ENCODE data around the gene MYO3A. TPM values are rescaled to one million over a fixed set of nuclear protein-coding genes. Genes with fewer than 3 reads are reported as not detected.

The MYO3A gene
- total RNA-seq, 4 donors from 2014 or later = 0.21 to 0.39 (median 0.22) TPM; not detected in 1

GRCh38 chr10:25974897-25975459 is 40.9 kb downstream of the MYO3A start:
- Histone ChIP-seq H3K27me3 (no peaks in the 10 kb centered on the region), H3K4me3 (no peak overlapping the region), H3K9me3 (no peaks in the 10 kb centered on the region), H3K36me3 (no peaks in the 10 kb centered on the region), H3K4me1 (no peaks in the 10 kb centered on the region), H3K27ac (no peak overlapping the region)
- 89 to 95% methylated on average over 3 of the region's 3 CpGs for WGBS, 2 donors
- no peak for TF ChIP-seq CTCF (IDR thresholded peaks at IDR 0.05)
- DNase-seq (ENCODE audit: low spot score in 2 of 2) = no peak

GRCh38 chr10:25978771-25979170 is 44.7 kb downstream of the MYO3A start:
- Histone ChIP-seq H3K36me3 (no peaks in the 10 kb centered on the region), H3K27me3 (no peaks in the 10 kb centered on the region), H3K9me3 (peaks cover 0 to 10% (median 0%) of the 10 kb centered on the region in 4 donors), H3K4me1 (no peaks in the 10 kb centered on the region), H3K4me3 (no peak overlapping the region), H3K27ac (no peak overlapping the region)
- no peak for DNase-seq (ENCODE audit: low spot score in 2 of 2)
- no peak for TF ChIP-seq CTCF (IDR thresholded peaks at IDR 0.05)
- TF ChIP-seq POLR2A (IDR thresholded peaks at IDR 0.05) = no peak
- no peak for TF ChIP-seq EP300 (IDR thresholded peaks at IDR 0.05)
- 31 to 44% methylated on average over 1 of the region's 1 CpG for WGBS, 2 donors

GRCh38 chr10:25982107-25982506 is 48.1 kb downstream of the MYO3A start:
- Histone ChIP-seq H3K27ac (no peak overlapping the region), H3K4me1 (no peaks in the 10 kb centered on the region), H3K9me3 (peaks cover 0 to 10% (median 0%) of the 10 kb centered on the region in 4 donors), H3K4me3 (no peak overlapping the region), H3K27me3 (no peaks in the 10 kb centered on the region), H3K36me3 (no peaks in the 10 kb centered on the region)
- WGBS, 2 donors = 30 to 100% methylated on average over 2 of the region's 3 CpGs
- no peak for DNase-seq (ENCODE audit: low spot score in 2 of 2)
- TF ChIP-seq POLR2A (IDR thresholded peaks at IDR 0.05) (no peak), CTCF (IDR thresholded peaks at IDR 0.05) (no peak)

GRCh38 chr10:25988583-25988982 is 54.6 kb downstream of the MYO3A start:
- Histone ChIP-seq H3K36me3 (no peaks in the 10 kb centered on the region), H3K27ac (no peak overlapping the region), H3K9me3 (no peaks in the 10 kb centered on the region), H3K4me1 (peaks cover 0 to 5% (median 0%) of the 10 kb centered on the region in 4 donors), H3K27me3 (no peaks in the 10 kb centered on the region), H3K4me3 (no peak overlapping the region)
- TF ChIP-seq POLR2A (IDR thresholded peaks at IDR 0.05) = no peak
- TF ChIP-seq CTCF (IDR thresholded peaks at IDR 0.05) = no peak
- TF ChIP-seq EP300 (IDR thresholded peaks at IDR 0.05) = no peak
- WGBS, 2 donors = 52 to 57% methylated on average over 2 of the region's 2 CpGs
- DNase-seq (ENCODE audit: low spot score in 2 of 2) = no peak

- WGBS, 2 donors = 86 to 89% methylated on average over 3 of the region's 3 CpGs
- H3K27me3 ChIP-seq = no peaks in the 10 kb centered on the region
- no peak for DNase-seq (ENCODE audit: low spot score in 2 of 2)
- H3K36me3 ChIP-seq = no peaks in the 10 kb centered on the region
- no peaks in the 10 kb centered on the region for H3K9me3 ChIP-seq
- no peak overlapping the region for H3K27ac ChIP-seq
- TF ChIP-seq POLR2A (IDR thresholded peaks at IDR 0.05) (no peak), CTCF (IDR thresholded peaks at IDR 0.05) (no peak), EP300 (IDR thresholded peaks at IDR 0.05) (no peak)
- peaks cover 0 to 5% (median 0%) of the 10 kb centered on the region in 4 donors for H3K4me1 ChIP-seq
- no peak overlapping the region for H3K4me3 ChIP-seq
Observed at GRCh38 chr10:25989951-25990350, 55.9 kb downstream of the MYO3A start.

Measured in tibial nerve (tissue), 4 donors.